ENCODE data around the gene SLC25A11. TPM values are rescaled to one million over a fixed set of nuclear protein-coding genes. Genes with fewer than 3 reads are reported as not detected.

The SLC25A11 gene, protein sequence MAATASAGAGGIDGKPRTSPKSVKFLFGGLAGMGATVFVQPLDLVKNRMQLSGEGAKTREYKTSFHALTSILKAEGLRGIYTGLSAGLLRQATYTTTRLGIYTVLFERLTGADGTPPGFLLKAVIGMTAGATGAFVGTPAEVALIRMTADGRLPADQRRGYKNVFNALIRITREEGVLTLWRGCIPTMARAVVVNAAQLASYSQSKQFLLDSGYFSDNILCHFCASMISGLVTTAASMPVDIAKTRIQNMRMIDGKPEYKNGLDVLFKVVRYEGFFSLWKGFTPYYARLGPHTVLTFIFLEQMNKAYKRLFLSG
- total RNA-seq (2022) (46.8 and 54.5 TPM in 2 replicates), Bru-seq, nascent RNA (percentile 68 among the genes with signal in this experiment), BruChase-seq, experiment 1, labeled RNA remaining after a 6-hour chase (percentile 85 among the genes with signal in this experiment), BruChase-seq, experiment 2, labeled RNA remaining after a 2-hour chase (percentile 72 among the genes with signal in this experiment)
- long read RNA-seq, transcript SLC25A11-202 (7 exons, 952 nt), result minor isoform, 15 of 275 reads
- long read RNA-seq, transcript SLC25A11-201 (8 exons, 1,897 nt), result major isoform, 231 of 275 reads
- long read RNA-seq, partial matches to known transcripts, result 2 of 275 reads
- long read RNA-seq, other reads (novel, unspliced or antisense), result 23 of 275 reads

- Mint-ChIP-seq H3K27ac (ENCODE audit: low read depth, unreplicated experiment) (peak within 1 kb of the TSS; percentile 98), H3K4me1 (ENCODE audit: insufficient read depth, unreplicated experiment) (peaks cover 43% of the 10 kb centered on the region), H3K27me3 (ENCODE audit: insufficient read depth, unreplicated experiment) (no peaks in the 10 kb centered on the region), H3K4me3 (ENCODE audit: unreplicated experiment) (peak within 1 kb of the TSS; percentile 91), H3K9me3 (ENCODE audit: unreplicated experiment) (no peaks in the 10 kb centered on the region), H3K36me3 (ENCODE audit: insufficient read depth, unreplicated experiment) (peaks cover 56% of the 10 kb centered on the region)
- POLR2A ChIA-PET, result interaction anchor here (0.6 to 21.5 kb wide), 29 partner anchors 10 to 1366 kb away, joined by 3 to 639 read pairs (median 6); partner anchors contain the start of genes ARRB2, CAMTA2, CHRNE and CYB5D2
- no TSS peak for BruUV-seq (replicated peaks)
- DNase-seq (ENCODE audit: unreplicated experiment), result peak; percentile 99
- CTCF ChIA-PET, result interaction anchor here (0.5 to 3.0 kb wide), 12 partner anchors 9 to 537 kb away, joined by 3 to 24 read pairs (median 3); partner anchors contain the start of gene PFN1
- intact Hi-C loops (cut with micrococcal nuclease), result loop anchor here (1.0 to 2.0 kb wide), 2 partner anchors 19 to 31 kb away; no protein-coding TSS in a partner anchor
- TF ChIP-seq, protein P1, sequence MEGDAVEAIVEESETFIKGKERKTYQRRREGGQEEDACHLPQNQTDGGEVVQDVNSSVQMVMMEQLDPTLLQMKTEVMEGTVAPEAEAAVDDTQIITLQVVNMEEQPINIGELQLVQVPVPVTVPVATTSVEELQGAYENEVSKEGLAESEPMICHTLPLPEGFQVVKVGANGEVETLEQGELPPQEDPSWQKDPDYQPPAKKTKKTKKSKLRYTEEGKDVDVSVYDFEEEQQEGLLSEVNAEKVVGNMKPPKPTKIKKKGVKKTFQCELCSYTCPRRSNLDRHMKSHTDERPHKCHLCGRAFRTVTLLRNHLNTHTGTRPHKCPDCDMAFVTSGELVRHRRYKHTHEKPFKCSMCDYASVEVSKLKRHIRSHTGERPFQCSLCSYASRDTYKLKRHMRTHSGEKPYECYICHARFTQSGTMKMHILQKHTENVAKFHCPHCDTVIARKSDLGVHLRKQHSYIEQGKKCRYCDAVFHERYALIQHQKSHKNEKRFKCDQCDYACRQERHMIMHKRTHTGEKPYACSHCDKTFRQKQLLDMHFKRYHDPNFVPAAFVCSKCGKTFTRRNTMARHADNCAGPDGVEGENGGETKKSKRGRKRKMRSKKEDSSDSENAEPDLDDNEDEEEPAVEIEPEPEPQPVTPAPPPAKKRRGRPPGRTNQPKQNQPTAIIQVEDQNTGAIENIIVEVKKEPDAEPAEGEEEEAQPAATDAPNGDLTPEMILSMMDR (IDR thresholded peaks at IDR 0.05; ENCODE audit: unreplicated experiment), result no peak
Measured at GRCh38 chr17:4939796-4940554, at the start of gene SLC25A11, which contains the start of gene RNF167. Gene SLC25A11 (minus strand): TSS chr17:4940046. CDS start chr17:4939910, 136 bp downstream. Gene RNF167 (plus strand): TSS chr17:4940268. CDS start chr17:4940910, 642 bp downstream.

- TF ChIP-seq, protein P1 (IDR thresholded peaks at IDR 0.05; ENCODE audit: unreplicated experiment), result no peak
- H3K4me3 Mint-ChIP-seq (ENCODE audit: unreplicated experiment), result peak overlapping the region; percentile 87
- H3K36me3 Mint-ChIP-seq (ENCODE audit: insufficient read depth, unreplicated experiment), result peaks cover 20% of the 10 kb centered on the region
- POLR2A ChIA-PET, result interaction anchor here (0.7 to 5.6 kb wide), 12 partner anchors 9 to 197 kb away, joined by 3 to 81 read pairs (median 6); partner anchors contain the start of genes CHRNE, INCA1, KIF1C and PFN1
- H3K4me1 Mint-ChIP-seq (ENCODE audit: insufficient read depth, unreplicated experiment), result peaks cover 28% of the 10 kb centered on the region
- H3K27me3 Mint-ChIP-seq (ENCODE audit: insufficient read depth, unreplicated experiment), result no peaks in the 10 kb centered on the region
- BruUV-seq (replicated peaks), result TSS peak; percentile 37
- peak overlapping the region; percentile 84 for H3K27ac Mint-ChIP-seq (ENCODE audit: low read depth, unreplicated experiment)
- CTCF ChIA-PET, result interaction anchor here (0.5 to 1.7 kb wide), 12 partner anchors 9 to 800 kb away, joined by 3 to 6 read pairs (median 3); partner anchors contain the start of genes INCA1 and KIF1C
- intact Hi-C loops (cut with micrococcal nuclease), result loop anchor here (1.0 kb wide), 1 partner anchor 79 kb away; no protein-coding TSS in a partner anchor
- H3K9me3 Mint-ChIP-seq (ENCODE audit: unreplicated experiment), result no peaks in the 10 kb centered on the region
- no peak for DNase-seq (ENCODE audit: unreplicated experiment)
Measured at GRCh38 chr17:4987767-4988567, 48.1 kb upstream of the SLC25A11 start.

GRCh38 chr17:4986951-4987766, 47.3 kb upstream of the SLC25A11 start, which contains the start of gene CAMTA2:
Gene CAMTA2 (minus strand): TSS chr17:4987675. CDS start chr17:4986222, 1,453 bp downstream.
- H3K36me3 Mint-ChIP-seq (ENCODE audit: insufficient read depth, unreplicated experiment), result peaks cover 28% of the 10 kb centered on the region
- BruUV-seq (replicated peaks), result no TSS peak
- ChIA-PET CTCF (interaction anchor here (0.6 to 1.7 kb wide), 15 partner anchors 8 to 466 kb away, joined by 3 to 10 read pairs (median 3); partner anchors contain the start of genes KIF1C and SPAG7), POLR2A (interaction anchor here (0.9 to 5.6 kb wide), 14 partner anchors 8 to 197 kb away, joined by 3 to 81 read pairs (median 6); partner anchors contain the start of genes INCA1, KIF1C, PFN1 and PLD2)
- H3K4me3 Mint-ChIP-seq (ENCODE audit: unreplicated experiment), result peak within 1 kb of the TSS; percentile 87
- no peaks in the 10 kb centered on the region for H3K27me3 Mint-ChIP-seq (ENCODE audit: insufficient read depth, unreplicated experiment)
- TF ChIP-seq, protein P1 (IDR thresholded peaks at IDR 0.05; ENCODE audit: unreplicated experiment), result peak; percentile 60
- peaks cover 28% of the 10 kb centered on the region for H3K4me1 Mint-ChIP-seq (ENCODE audit: insufficient read depth, unreplicated experiment)
- intact Hi-C loops (cut with micrococcal nuclease), result loop anchor here (1.0 kb wide), 1 partner anchor 78 kb away; no protein-coding TSS in a partner anchor
- no peaks in the 10 kb centered on the region for H3K9me3 Mint-ChIP-seq (ENCODE audit: unreplicated experiment)
- peak; percentile 67 for DNase-seq (ENCODE audit: unreplicated experiment)
- peak within 1 kb of the TSS; percentile 84 for H3K27ac Mint-ChIP-seq (ENCODE audit: low read depth, unreplicated experiment)

Measured in MCF 10A (cell line).